Endothelial cell of umbilical vein (primary cell): ENCODE results near the gene MMD. TPM values are rescaled to one million over a fixed set of nuclear protein-coding genes. Genes with fewer than 3 reads are reported as not detected.
A peak's percentile ranks its signal among the peaks of the same experiment; 100 is the strongest.

Experiments used
- BruUV-seq: library from RNA; stranded (reverse); fragments of 400-500 nt; replicated peaks from 2 replicates; lab custom pipeline; 2021; lab: Mats Ljungman, UMichigan
- CTCF ChIA-PET: fragments of 300-600, 350-600 bp; sonication (Branson Sonifier 250); formaldehyde crosslinking; loops from one replicate; lab custom pipeline; 2021; ENCODE audit warnings: antibody characterized with exemption, inconsistent platforms; lab: Charles Lee
- POLR2A ChIA-PET: fragments of 300-600, 350-600 bp; sonication (Branson Sonifier 250); formaldehyde crosslinking; loops from one replicate; lab custom pipeline; 2021; ENCODE audit warnings: antibody characterized with exemption, inconsistent platforms; lab: Charles Lee
- DNase-seq: peaks from one replicate; pipeline ENCODE4 v3.0.0-alpha.2; 2011; ENCODE audit warnings: low read depth, low spot score
- FAIRE-seq: peaks from 2 replicates; lab custom pipeline; 2011; peaks lifted over from hg19 to GRCh38; lab: Jason Lieb, UNC
- H2AFZ ChIP-seq: 2 replicates; pipeline ENCODE4 v1.6.0; 2012; ENCODE audit warnings: low read depth, low read length, control low read depth, inconsistent platforms
- H3K27ac ChIP-seq: 2 replicates; pipeline ENCODE4 v1.5.1; 2011; ENCODE audit warnings: low read depth, mild to moderate bottlenecking, control low read depth, low read length, moderate library complexity; ENCODE audit not compliant: insufficient read depth
- H3K27me3 ChIP-seq, 2 experiments: 2 replicates each; pipeline versions ENCODE4 v1.6.0 to v1.6.1; 2011; ENCODE audit warnings: low read length in 2 of 2, mixed read lengths in 1 of 2; ENCODE audit not compliant: control insufficient read depth in 2 of 2, insufficient read depth in 2 of 2
- H3K36me3 ChIP-seq, 2 experiments: 2 replicates in 1 of 2; 3 replicates in 1 of 2; pipeline ENCODE4 v1.5.1; 2011; ENCODE audit warnings: low read length in 2 of 2, mild to moderate bottlenecking in 1 of 2, moderate library complexity in 1 of 2; ENCODE audit not compliant: control insufficient read depth in 2 of 2, insufficient read depth in 2 of 2; ENCODE audit errors: extremely low read depth in 1 of 2
- H3K4me1 ChIP-seq: 3 replicates; pipeline ENCODE4 v1.5.1; 2011; ENCODE audit warnings: mild to moderate bottlenecking, low read length; ENCODE audit not compliant: control insufficient read depth, insufficient read depth; ENCODE audit errors: extremely low read depth
- H3K4me2 ChIP-seq: 2 replicates; pipeline ENCODE4 v1.6.1; 2011; ENCODE audit warnings: low read length, control low read depth, mixed read lengths; ENCODE audit not compliant: insufficient read depth
- H3K4me3 ChIP-seq, 3 experiments: fragments of 200-600 bp in 1 of 3; sonication (generic), shearing (Covaris generic) in 1 of 3; replicated peaks in 1 of 3; 2 replicates each; pipeline ENCODE4 v1.5.1; 2011 to 2016; ENCODE audit warnings: control low read depth in 3 of 3, low read length in 3 of 3, mild to moderate bottlenecking in 2 of 3, inconsistent platforms in 1 of 3, low read depth in 1 of 3, moderate library complexity in 1 of 3; ENCODE audit not compliant: insufficient read depth in 1 of 3
- H3K79me2 ChIP-seq: 2 replicates; pipeline ENCODE4 v1.6.0; 2012; ENCODE audit warnings: low read length, inconsistent platforms; ENCODE audit not compliant: control insufficient read depth, insufficient read depth
- H3K9ac ChIP-seq: replicated peaks from 2 replicates; pipeline ENCODE3; 2011; ENCODE audit warnings: low read length, control low read depth; ENCODE audit not compliant: insufficient read depth; ENCODE audit errors: extremely low read depth
- H3K9me1 ChIP-seq: replicated peaks from 3 replicates; pipeline ENCODE4 v1.6.0; 2011; ENCODE audit warnings: mild to moderate bottlenecking, low read length; ENCODE audit not compliant: control insufficient read depth, insufficient read depth; ENCODE audit errors: extremely low read depth
- H3K9me3 ChIP-seq: replicated peaks from 2 replicates; pipeline ENCODE4 v1.5.1; 2012; ENCODE audit warnings: low read length, inconsistent platforms; ENCODE audit not compliant: control insufficient read depth, insufficient read depth
- H4K20me1 ChIP-seq: replicated peaks from 2 replicates; pipeline ENCODE3; 2011; ENCODE audit warnings: mild to moderate bottlenecking, low read length; ENCODE audit not compliant: control insufficient read depth, insufficient read depth; ENCODE audit errors: extremely low read depth
- CTCF ChIP-seq, 2 donors: IDR thresholded peaks; 1 replicate in 1 of 2; 2 replicates in 1 of 2; pipeline ENCODE4 v1.5.1; 2011; ENCODE audit warnings: low read length in 2 of 2, mild to moderate bottlenecking in 2 of 2, moderate library complexity in 2 of 2, control low read depth in 1 of 2, inconsistent platforms in 1 of 2, low read depth in 1 of 2; ENCODE audit not compliant: insufficient read depth in 1 of 2; ENCODE audit errors: extremely low read depth in 1 of 2
- EZH2 ChIP-seq: IDR thresholded peaks from 2 replicates; pipeline ENCODE4 v1.6.1; 2012; ENCODE audit warnings: borderline replicate concordance, low read depth, mild to moderate bottlenecking, moderate library complexity, low read length, inconsistent platforms; ENCODE audit not compliant: severe bottlenecking
- FOS ChIP-seq: IDR thresholded peaks from 2 replicates; pipeline ENCODE4 v1.6.1; 2011; ENCODE audit warnings: mild to moderate bottlenecking, low read length, moderate library complexity, borderline replicate concordance; ENCODE audit not compliant: insufficient read depth
- GATA2 ChIP-seq: IDR thresholded peaks from 2 replicates; pipeline ENCODE4 v1.7.0; 2011; ENCODE audit warnings: low read depth, mild to moderate bottlenecking, moderate library complexity, mixed read lengths, low read length; ENCODE audit not compliant: insufficient read length, insufficient read depth
- JUN ChIP-seq: IDR thresholded peaks from 2 replicates; pipeline ENCODE4 v1.6.1; 2011; ENCODE audit warnings: borderline replicate concordance, low read depth; ENCODE audit not compliant: insufficient read length, insufficient read depth
- MYC ChIP-seq: IDR thresholded peaks from one replicate; pipeline ENCODE4 v1.6.1; 2011; ENCODE audit warnings: mild to moderate bottlenecking, low read depth, low read length
- POLR2A ChIP-seq: IDR thresholded peaks from 2 replicates; pipeline ENCODE4 v1.6.1; 2012; ENCODE audit warnings: low read depth, mild to moderate bottlenecking, control low read depth, low read length
- POLR2AphosphoS5 ChIP-seq: IDR thresholded peaks from 2 replicates; pipeline ENCODE4 v1.6.1; 2012; ENCODE audit warnings: low read depth, mild to moderate bottlenecking, control low read depth, low read length, moderate library complexity; ENCODE audit not compliant: insufficient read depth
- dilution Hi-C: fragments of 300-500 bp; cut with MboI; formaldehyde crosslinking; loops from one replicate; pipeline ENCODE4 v1.15.0; 2019; ENCODE audit warnings: low sequenced_read_pairs; ENCODE audit not compliant: extremely low pct_ligation_motif_present
- intact Hi-C: fragments of 100-400 bp; cut with micrococcal nuclease; formaldehyde crosslinking; loops from one replicate; pipeline ENCODE4 v1.10.0; 2022
- polyA plus RNA-seq, 4 experiments: library from polyadenylated mRNA; depleted of rRNA in 3 of 4; stranded (reverse) in 3 of 4; unstranded in 1 of 4; fragments of >200 nt; gene quantifications; 2 replicates each; pipeline versions ENCODE4 v1.2.1 to v1.2.3, GENCODE V29; 2011 to 2012; ENCODE audit warnings: missing spikeins in 1 of 4
- total RNA-seq: library from RNA; stranded (reverse); gene quantifications from 2 replicates; pipeline ENCODE4 v1.2.3, GENCODE V29; 2021
- TF ChIP-seq, protein P1 (sequence below): IDR thresholded peaks from 2 replicates; pipeline ENCODE4 v1.6.1; 2011; ENCODE audit not compliant: insufficient read depth, insufficient read length

Gene MMD
- total and polyA plus RNA-seq, 2 donors (not counting 3 experiments of a cell fraction or from before 2014, with no cell fraction given) = 5.6 to 9.3 TPM

GRCh38 chr17:55444471-55445441 lies 23.1 kb upstream of the MMD start:
- ChIA-PET CTCF (interaction anchor here (1.1 kb wide), 1 partner anchor 21 kb away, joined by 3 read pairs; no protein-coding TSS in a partner anchor), POLR2A (no interaction called here)
- Histone ChIP-seq H3K36me3 (no peaks in the 10 kb centered on the region), H2AFZ (peak overlapping the region; percentile 9), H3K4me1 (peaks cover 6% of the 10 kb centered on the region), H3K27me3 (peaks cover 0 to 3% of the 10 kb centered on the region in 2 experiments), H4K20me1 (no peaks in the 10 kb centered on the region), H3K79me2 (no peaks in the 10 kb centered on the region), H3K4me3 (no peak overlapping the region), H3K4me2 (no peak overlapping the region), H3K9me3 (no peaks in the 10 kb centered on the region), H3K9me1 (no peaks in the 10 kb centered on the region), H3K9ac (no peak overlapping the region), H3K27ac (no peak overlapping the region)
- dilution Hi-C loops (no loop called here), intact Hi-C loops (no loop called here)
- FAIRE-seq = peak; percentile 49
- DNase-seq = peak; percentile 40
- BruUV-seq = no TSS peak
- TF ChIP-seq CTCF (IDR thresholded peaks at IDR 0.05; ENCODE audit: extremely low read depth in 1 of 2, insufficient read depth in 1 of 2, low read depth in 1 of 2, low read length in 2 of 2) (no peak), GATA2 (no peak), POLR2AphosphoS5 (no peak), EZH2 (no peak), POLR2A (no peak), MYC (no peak), JUN (peak; percentile 34), FOS (peak; percentile 61)
- TF ChIP-seq, protein P1, sequence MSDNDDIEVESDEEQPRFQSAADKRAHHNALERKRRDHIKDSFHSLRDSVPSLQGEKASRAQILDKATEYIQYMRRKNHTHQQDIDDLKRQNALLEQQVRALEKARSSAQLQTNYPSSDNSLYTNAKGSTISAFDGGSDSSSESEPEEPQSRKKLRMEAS = no peak
